ENCODE data around the gene ATP2A1. TPM values are rescaled to one million over a fixed set of nuclear protein-coding genes. Genes with fewer than 3 reads are reported as not detected.
"Not testable (repeated sequence)": the region's sequence is repeated elsewhere in the genome, so short reads cannot be mapped to it uniquely, and the experiment has no call there.

ATP2A1 gene
- total RNA-seq, 1 donor from 2014 or later = 64.1 TPM

DNA sequence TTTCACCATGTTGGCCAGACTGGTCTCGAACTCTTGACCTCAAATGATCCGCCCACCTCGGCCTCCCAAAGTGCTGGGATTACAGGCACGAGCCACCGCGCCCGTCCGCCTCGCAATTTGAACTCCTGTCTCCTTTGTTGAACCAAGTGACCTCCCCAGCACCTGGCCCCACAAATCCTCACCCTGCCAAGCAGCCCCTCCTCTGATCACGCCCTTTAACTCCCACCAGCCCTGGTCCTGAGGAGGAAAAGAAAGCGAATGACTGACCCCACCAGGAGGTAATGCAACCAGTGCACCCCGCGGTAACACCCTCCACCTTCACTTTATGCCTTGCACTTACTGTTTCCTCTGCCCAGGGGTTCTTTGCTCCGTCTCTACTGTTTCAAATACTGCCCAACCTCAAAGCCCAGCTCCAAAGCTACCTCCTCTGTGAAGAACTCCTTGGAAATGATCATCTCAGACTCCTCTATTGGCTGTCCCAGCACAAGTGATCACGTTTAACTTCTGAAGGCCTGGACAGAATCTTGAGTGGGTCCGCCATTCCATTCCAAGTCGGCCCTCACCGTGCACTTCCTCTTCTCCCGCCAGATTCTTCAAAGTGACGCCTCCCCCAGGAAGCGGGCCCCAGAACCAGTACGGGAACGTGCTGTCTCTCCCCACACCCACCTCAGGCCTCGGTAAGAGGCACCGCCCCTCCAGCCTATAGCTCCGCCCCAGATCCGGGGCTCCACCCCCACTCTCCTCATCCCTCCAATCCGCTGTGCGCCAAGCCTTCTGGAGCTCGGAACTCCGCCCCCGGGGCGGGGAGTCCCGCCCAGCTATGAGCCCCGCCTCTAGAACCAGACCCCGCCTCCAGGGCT, 57.9 kb downstream of the ATP2A1 start:
- peak; percentile 25 for DNase-seq

GRCh38 chr16:28936784-28937155, 58.5 kb downstream of the ATP2A1 start:
- no peak for DNase-seq

DNA sequence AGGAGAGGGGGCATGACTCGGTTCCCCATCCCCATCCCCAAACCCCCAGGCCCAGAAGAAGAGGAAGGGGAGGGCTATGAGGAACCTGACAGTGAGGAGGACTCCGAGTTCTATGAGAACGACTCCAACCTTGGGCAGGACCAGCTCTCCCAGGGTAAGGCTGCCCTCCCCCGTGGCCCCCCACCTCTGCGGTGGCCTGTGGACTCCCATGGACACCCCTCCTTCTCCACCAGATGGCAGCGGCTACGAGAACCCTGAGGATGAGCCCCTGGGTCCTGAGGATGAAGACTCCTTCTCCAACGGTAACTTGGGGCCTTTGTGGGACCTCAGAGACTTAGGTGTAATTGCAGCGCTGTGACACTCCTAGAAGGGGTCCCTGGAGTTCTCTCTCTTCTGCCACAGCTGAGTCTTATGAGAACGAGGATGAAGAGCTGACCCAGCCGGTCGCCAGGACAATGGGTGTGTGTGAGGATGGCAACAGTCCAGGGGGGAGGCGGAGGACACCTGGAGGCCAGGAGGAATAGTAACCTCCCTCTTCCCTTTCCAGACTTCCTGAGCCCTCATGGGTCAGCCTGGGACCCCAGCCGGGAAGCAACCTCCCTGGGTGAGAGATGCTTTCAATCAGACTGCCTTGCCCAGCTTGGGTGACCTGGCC, 59.1 kb downstream of the ATP2A1 start:
- DNase-seq = no peak

GRCh38 chr16:28938721-28939120, 60.4 kb downstream of the ATP2A1 start:
- no peak for DNase-seq

DNA sequence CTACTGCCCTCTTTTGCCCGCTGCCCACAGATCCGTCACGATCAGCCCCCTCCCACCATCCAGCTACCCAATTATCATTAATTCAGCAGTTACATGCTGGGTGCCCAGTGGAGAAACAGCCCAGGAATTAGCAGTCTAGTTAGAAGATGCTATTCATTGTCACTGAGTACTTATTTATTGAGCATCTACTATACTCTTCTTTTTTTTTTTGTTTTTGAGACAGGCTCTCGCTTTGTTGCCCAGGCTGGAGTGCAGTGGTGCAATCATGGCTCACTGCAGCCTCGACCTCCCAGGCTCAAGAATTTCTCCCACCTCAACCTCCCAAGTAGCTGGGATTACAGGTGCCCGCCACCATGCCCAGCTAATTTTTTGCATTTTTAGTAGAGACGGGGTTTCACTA, 61.5 kb downstream of the ATP2A1 start:
- not testable (repeated sequence) for DNase-seq

DNA sequence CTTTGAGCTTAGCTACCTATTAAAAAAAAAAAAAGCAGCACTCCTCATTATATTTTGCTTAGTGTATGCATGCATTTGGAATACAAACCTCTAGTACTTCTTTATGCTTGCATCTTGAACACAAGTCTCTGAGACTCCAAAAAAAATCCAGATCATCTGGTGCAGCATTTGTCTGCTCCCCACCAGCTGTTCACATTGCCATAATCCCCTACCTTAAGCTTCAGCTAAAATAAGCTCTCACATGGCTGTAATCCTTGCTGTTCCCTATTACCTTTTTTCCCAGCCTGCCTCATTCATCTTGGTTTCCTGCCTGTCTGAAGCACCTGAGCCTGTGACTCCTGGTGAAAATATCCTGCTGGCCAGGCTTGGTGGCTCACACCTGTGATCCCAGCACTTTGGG, 65.0 kb downstream of the ATP2A1 start:
- DNase-seq = no peak

- DNase-seq = no peak
Observed at GRCh38 chr16:28946681-28947080, 68.4 kb downstream of the ATP2A1 start.

GRCh38 chr16:28950648-28951409, 72.5 kb downstream of the ATP2A1 start, which contains the start of gene NFATC2IP:
Gene NFATC2IP, plus strand, starts transcription at chr16:28950937. Its CDS starts 75 bp downstream, at chr16:28951012.
- DNase-seq = peak; percentile 100

- DNase-seq = no peak
Observed at GRCh38 chr16:28951410-28951943, 73.2 kb downstream of the ATP2A1 start.

Small RNA genes lying within 50 kb of the gene (small RNA-seq; reads per million reads assigned to genes)
- gene RF00416 (ENCODE audit: low replicate concordance) = not detected

Other genes starting within 250 kb of the ATP2A1 start
- gene NPIPB8, start 240.4 kb upstream of the ATP2A1 start, total RNA-seq = 1.7 TPM
- 170 TPM for gene EIF3C, start 167.0 kb upstream of the ATP2A1 start, total RNA-seq
- 6.3 TPM for gene NPIPB9, start 126.7 kb upstream of the ATP2A1 start, total RNA-seq
- gene ATXN2L, start 55.5 kb upstream of the ATP2A1 start, total RNA-seq = 48.2 TPM
- 51.9 TPM for gene TUFM, start 32.1 kb upstream of the ATP2A1 start, total RNA-seq
- 10.9 TPM for gene SH2B1, start 14.6 kb upstream of the ATP2A1 start, total RNA-seq
- 23.3 TPM for gene RABEP2, start 46.8 kb downstream of the ATP2A1 start, total RNA-seq
- gene CD19, start 53.5 kb downstream of the ATP2A1 start, total RNA-seq = not detected
- gene NFATC2IP, start 72.4 kb downstream of the ATP2A1 start, total RNA-seq = 18.3 TPM
- gene SPNS1, start 96.3 kb downstream of the ATP2A1 start, total RNA-seq = 16.5 TPM
- gene LAT, start 106.6 kb downstream of the ATP2A1 start, total RNA-seq = 1.6 TPM

All from skin of body (tissue), 3 donors.